Astrocyte of the cerebellum (primary cell): ENCODE results near the gene CHRNB4.

Experiments
- DNase-seq: peaks from one replicate; pipeline ENCODE4 v3.0.0-alpha.2; 2011; ENCODE audit warnings: low read depth
- H3K4me3 ChIP-seq: 2 replicates; pipeline ENCODE4 v1.5.1; 2011; ENCODE audit warnings: mild to moderate bottlenecking, low read depth, low read length, moderate library complexity
- in situ Hi-C: cut with HindIII; loops from 2 replicates; pipeline ENCODE4 v1.10.0; 2017; ENCODE audit warnings: low sequenced_read_pairs
- TF ChIP-seq, protein P1 (sequence below): IDR thresholded peaks from 2 replicates; pipeline ENCODE4 v1.5.1; 2012; ENCODE audit warnings: low read length, low read depth, moderate library complexity, mild to moderate bottlenecking; ENCODE audit errors: missing control alignments

The CHRNB4 gene

GRCh38 chr15:78574944-78575343 is 66.1 kb downstream of the CHRNB4 start:
- TF ChIP-seq, protein P1, sequence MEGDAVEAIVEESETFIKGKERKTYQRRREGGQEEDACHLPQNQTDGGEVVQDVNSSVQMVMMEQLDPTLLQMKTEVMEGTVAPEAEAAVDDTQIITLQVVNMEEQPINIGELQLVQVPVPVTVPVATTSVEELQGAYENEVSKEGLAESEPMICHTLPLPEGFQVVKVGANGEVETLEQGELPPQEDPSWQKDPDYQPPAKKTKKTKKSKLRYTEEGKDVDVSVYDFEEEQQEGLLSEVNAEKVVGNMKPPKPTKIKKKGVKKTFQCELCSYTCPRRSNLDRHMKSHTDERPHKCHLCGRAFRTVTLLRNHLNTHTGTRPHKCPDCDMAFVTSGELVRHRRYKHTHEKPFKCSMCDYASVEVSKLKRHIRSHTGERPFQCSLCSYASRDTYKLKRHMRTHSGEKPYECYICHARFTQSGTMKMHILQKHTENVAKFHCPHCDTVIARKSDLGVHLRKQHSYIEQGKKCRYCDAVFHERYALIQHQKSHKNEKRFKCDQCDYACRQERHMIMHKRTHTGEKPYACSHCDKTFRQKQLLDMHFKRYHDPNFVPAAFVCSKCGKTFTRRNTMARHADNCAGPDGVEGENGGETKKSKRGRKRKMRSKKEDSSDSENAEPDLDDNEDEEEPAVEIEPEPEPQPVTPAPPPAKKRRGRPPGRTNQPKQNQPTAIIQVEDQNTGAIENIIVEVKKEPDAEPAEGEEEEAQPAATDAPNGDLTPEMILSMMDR: no peak
- no peak for DNase-seq
- H3K4me3 ChIP-seq: no peak overlapping the region
- in situ Hi-C loops: no loop called here
